Dermis microvascular lymphatic vessel endothelial cell (primary cell): Measurements from ENCODE around the gene SPTLC3. TPM values are rescaled to one million over a fixed set of nuclear protein-coding genes. Genes with fewer than 3 reads are reported as not detected.

Source experiments
- DNase-seq, 2 donors: peaks; one replicate each; pipeline versions ENCODE4 v3.0.0 to v3.0.0-alpha.2; 2010; ENCODE audit warnings: low read depth in 2 of 2
- total RNA-seq: library from RNA; depleted of rRNA; stranded (reverse); fragments of >200 nt; gene quantifications from 2 replicates; pipeline ENCODE4 v1.2.1, GENCODE V29; 2014

Gene SPTLC3
- total RNA-seq, 1 donor from 2014 or later: 0.13 TPM

DNA sequence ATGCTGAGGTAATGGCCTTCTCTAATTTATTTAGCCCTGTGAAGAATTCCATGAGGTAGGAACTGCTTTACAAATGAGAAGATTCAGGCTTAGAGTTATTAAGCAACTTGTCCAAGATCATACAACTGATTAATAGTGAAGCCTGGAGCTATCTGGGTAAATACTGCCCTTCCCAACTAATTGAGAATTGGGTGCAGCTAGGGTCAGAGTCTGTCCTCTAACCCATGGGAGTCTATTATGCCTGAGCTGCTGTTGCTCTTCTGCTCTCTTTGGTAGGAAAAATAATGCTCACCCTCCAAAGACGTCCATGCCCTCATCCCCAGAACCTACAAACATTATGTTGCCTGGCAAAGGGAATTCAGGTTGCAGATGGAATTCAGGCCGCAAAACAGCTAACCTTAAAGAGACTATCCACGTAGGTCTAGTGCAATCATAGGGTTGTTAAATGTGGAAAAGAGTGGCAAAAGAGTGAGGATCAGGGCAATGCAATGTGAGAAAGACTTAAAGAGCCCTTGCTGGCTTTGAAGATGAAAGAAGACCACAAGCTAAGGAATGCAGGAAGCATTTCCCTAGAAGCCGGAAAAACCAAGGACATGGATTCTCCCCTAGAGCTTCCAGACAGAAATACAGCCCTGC lies 90.1 kb downstream of the SPTLC3 start:
- DNase-seq: no peak

DNA sequence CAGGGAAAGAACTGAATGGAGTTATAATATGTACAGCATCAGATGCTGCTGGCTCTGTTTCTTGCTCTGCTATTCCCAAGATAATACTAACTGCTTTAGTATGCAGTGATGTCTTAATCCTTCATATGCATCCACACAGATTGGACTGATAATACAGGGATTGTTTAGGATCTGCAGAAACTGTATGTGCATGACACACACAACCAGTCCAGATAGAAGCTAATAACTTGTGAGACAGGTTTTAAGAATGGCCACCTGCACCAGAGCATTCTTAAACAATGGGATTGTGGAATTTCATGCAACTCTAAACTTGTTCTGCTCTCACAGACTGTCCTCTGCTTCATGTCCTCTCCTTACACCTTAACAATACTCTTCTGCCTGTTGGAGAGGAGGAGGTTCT lies 90.9 kb downstream of the SPTLC3 start:
- DNase-seq: no peak

DNA sequence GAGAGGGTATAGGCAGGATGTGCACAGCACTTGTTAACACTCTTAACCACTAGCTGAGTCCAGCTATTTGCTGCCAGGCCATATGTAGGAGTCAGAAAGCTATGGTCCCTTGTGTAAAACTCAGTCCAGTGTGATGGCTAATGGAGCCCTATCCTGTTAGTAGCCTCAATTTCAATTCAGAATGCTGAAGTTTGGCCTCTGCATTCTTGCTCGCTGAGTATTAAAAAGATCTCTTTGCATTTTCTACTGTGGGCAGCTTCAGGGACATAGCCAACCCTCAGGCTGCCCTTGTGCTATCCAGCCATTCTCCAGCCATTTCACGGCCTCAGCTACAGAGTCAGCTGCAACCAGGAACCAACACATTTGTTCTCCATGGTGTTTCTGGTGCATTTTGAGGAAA lies 92.5 kb downstream of the SPTLC3 start:
- no peak for DNase-seq

- no peak for DNase-seq
Measured at GRCh38 chr20:13101706-13102105, 92.9 kb downstream of the SPTLC3 start.

DNA sequence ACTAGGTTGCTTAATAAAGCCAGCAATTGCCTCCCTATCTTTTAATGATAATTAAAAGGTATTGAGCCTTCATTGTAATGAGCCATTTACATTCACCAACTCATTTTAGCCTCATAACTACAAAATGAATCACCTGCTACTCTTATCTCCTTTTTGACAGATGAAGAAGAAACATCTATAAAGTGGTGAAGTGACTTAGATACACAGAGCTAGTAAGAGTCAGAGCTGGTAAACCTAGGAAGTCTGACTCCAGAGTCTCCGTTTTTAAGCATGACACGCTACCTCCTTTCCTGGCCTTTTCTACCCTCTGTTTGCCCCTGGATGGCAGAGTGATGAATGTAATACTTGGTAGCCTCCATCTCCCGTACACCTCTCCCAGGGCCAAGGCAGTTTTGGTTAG lies 93.5 kb downstream of the SPTLC3 start:
- no peak for DNase-seq

DNA sequence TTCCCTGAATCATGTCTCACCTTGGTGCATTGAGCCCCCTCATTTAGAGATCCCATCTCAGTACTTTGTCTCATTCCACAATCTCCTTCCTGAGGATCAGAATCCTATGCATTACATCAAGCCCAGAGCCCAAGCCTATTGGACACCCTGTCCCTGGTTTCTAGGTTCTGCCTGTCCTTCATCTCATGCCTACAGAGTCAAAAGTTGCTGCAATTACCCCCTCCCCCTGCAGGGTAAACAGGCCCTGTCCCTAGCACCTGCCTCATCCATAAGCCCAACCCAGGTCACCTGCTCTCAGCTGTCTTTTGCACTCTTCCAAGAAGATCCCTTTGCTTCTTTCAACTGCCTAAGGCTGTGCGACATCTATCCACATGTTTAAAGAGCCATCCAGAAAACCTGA lies 93.9 kb downstream of the SPTLC3 start:
- DNase-seq: no peak

DNA sequence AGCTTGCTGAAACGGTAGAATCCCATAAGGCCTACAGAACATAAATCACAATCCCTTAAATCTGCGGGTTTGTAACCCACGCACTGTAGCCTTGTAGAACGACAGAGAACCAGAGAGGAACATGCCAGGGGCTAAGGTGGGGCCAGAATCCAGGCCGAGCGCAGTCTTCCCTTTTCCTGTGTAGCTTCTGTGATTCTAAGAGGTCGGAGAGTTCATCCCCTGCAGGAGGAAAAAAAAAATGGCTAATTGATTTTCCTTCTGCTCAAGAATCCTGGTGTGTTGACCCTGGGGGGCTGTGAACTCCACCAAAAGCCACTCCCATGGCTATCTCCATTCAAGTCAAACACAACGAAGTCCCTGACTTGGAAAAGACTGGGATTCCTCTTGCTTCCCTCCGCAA lies 96.3 kb downstream of the SPTLC3 start:
- no peak for DNase-seq

DNA sequence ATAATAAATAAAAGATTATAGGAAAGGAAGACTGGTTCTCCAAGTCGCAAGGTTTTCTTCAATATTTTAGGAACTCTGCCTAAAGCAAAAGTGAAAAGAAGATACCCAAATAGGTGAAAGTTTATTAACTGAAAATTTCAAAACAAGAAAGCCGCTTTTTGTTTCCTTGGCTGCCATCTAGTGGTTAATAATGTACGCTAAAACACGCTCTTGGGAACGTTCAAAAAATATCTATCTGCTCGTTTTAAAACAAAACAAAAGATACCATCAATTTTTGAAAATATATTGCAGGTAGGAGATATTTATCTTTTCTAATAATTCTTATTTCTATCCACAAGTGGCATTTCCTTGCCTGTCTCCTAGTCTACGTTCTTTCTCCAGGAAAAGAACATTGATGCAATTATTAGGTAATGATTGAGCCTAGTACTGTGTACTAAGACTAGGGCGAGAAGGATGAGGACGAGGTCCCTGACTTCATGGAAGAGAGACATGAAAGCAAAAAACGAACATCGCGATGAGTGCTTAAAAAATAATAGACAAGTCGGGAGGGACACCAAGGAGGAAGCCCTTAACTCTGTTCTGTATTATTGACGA lies 97.2 kb downstream of the SPTLC3 start:
- DNase-seq: peak; percentile 23 to 40

GRCh38 chr20:13109658-13110057 lies 100.9 kb downstream of the SPTLC3 start:
- no peak for DNase-seq

DNA sequence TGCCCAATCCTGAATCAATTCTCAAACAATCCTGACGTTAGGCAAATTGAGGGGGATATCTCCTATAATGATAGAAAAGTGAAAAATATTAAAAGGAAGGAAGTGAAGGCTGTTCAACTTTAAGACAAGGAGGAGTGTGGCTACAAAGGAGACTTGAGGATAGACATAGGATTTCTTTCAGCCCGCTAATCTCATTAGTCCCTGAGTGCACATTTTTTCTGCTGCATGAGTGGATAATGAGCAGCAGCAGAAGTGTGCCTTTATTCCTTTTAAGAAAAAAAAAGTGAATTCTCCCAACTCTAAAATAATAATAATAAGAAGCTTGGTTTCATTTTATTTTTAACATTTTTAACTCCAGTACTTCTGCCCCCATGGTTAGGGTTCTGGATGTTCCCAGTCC lies 102.0 kb downstream of the SPTLC3 start:
- DNase-seq: no peak

DNA sequence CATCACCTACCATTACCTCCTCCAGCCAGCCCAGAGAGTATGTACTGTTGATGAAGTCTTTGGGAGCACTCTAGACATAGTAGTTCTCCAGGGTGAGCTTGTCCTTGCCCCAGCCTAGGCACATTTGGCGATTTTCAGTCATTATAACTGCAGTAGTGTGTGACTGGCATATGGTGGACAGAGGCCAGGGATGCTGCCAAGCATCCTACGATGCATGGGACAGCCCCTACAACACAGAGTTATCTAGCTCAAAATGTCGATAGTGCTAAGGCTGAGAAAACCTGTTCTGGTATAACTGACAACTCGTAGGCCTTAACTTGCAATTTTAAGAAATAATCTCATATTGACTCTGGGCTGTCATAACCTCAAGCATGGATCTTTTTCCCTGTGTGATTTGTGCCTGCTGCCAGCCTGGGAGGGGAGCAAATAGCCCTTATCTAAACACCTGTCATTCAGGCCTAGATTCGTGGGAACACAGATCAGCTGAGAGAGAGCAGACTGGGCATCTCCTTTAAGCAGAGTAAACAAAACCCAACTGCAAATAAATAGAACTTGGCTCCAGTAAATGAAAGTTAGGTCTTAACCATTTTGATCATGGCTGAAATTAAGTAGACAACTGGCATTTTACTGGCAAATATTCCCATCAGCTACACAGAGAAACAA lies 102.6 kb downstream of the SPTLC3 start:
- no peak for DNase-seq

DNA sequence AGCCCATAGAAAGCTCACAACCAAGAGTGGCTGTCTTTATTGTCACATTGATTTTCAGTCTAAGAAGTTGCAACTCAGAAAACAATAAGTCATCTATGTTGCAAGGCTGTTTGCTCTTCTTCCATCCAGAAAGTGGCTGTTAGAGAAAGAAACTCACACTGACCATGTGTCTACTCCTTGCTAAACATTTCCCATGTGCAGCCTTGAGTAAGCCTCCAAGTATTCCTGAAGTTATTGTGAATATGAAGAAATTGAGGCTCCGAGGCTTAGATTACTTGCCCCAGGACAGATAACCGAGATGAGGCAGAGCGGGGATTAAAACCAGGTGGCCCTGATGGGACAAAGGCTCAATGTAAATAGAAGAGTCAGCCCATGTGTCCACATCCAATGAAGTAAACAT lies 105.0 kb downstream of the SPTLC3 start:
- DNase-seq: no peak

DNA sequence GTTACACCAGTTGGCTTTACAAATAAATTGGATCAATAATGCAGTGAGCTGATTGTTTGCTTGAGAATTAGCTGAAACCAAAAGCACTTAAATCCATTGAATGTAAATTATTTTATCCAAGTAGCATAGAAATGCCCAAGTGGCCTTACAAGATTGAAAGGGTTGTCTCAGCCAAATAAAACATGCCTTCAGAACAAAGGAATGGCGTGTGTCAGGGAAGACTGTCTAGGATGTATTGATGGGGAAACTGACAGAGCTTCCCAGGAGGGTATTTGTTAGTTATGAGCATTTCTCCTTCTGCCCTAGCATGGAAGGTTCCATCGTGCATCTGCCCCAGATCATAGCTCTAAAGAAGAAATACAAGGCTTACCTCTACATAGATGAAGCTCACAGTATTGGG lies 108.4 kb downstream of the SPTLC3 start:
- no peak for DNase-seq

- no peak for DNase-seq
Measured at GRCh38 chr20:13118676-13119075, 109.9 kb downstream of the SPTLC3 start.

DNA sequence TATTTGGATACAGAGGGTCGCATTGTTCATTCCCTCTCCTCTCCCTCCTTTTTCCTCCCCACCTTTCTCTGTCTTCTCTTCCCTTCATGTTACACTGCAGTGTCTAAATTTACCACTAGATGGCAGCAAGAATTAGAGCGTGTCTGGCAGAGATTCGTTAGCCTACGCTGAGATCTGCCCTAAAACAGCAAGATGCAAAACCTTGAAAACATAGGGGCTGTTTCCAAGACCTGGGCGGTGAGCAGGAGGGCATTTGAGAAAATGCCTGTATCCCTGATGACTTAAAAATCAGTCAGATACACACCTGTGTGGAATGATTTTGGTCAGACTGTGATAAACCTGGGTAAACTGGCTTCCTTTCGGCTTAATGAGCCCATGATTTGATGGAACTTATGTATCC lies 110.8 kb downstream of the SPTLC3 start:
- DNase-seq: peak; percentile 40 to 62

- no peak for DNase-seq
Measured at GRCh38 chr20:13120471-13120870, 111.7 kb downstream of the SPTLC3 start.

DNA sequence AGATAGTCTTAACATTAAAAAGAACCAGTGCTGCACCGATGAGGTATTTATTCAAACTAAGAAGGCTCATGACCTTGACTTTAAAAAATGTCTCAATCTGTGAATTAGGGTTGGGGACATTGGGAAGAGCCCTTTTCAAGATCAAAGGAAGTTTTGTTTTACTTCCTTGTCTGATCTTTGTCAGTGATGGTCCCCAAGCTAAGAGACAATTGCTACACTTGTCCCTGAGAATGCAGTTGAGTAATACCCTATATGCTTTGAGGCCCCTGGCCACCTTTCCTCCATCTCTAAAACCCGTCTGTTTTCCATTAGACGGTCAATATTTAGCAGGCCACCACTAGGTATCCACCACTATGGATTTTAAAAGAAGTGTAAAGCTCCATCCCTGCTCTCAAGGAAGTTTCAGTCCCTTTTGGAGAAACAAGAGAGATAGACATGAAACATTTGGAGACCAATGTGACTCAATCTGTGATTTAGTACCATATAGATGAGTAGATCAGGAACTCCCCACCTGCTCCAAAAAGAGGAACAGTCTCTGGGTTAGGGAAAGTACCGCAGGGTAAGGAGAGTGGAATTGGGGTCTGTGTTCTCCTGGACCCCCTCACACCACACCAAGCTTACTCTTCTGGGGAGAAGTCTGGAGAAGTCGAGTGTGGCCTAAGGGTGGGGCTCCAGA lies 113.2 kb downstream of the SPTLC3 start:
- DNase-seq: no peak

- DNase-seq: no peak
Measured at GRCh38 chr20:13125486-13125885, 116.7 kb downstream of the SPTLC3 start.

GRCh38 chr20:13128173-13128572 lies 119.4 kb downstream of the SPTLC3 start:
- no peak for DNase-seq

DNA sequence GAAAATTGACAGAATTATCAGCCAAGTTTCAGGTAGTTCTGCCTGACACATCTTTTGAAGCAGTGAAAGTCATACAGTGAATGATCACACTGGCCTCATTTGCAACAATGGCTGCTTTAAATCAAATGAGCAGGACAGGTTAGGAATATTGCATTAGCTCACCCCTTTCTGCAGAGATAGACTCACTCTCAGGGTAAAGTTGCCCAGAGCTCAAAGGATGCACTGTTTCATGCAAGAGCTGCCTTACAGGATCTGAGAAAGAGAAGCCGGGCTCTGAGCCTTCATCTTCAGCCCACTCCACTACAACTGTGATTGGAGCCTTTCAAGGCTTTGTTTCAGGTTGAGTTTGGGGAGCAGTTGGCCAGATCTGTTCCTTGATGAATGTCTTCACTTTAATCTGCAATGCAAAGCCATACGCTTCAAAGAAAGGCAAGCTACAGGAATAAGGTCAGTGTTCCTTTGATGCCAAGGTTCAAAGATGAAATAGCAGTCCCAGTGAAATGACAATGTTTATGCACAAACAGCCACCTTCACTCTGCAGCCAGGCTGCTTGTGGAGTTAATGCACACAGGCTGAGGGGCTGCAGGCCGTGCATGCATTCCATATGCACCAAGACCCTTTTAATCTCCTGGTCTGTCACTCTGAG lies 121.4 kb downstream of the SPTLC3 start:
- no peak for DNase-seq

GRCh38 chr20:13130707-13131103 lies 121.9 kb downstream of the SPTLC3 start:
- no peak for DNase-seq

- DNase-seq: no peak
Measured at GRCh38 chr20:13131688-13132087, 122.9 kb downstream of the SPTLC3 start.
